ENCODE data around the gene SIL1.

DNA sequence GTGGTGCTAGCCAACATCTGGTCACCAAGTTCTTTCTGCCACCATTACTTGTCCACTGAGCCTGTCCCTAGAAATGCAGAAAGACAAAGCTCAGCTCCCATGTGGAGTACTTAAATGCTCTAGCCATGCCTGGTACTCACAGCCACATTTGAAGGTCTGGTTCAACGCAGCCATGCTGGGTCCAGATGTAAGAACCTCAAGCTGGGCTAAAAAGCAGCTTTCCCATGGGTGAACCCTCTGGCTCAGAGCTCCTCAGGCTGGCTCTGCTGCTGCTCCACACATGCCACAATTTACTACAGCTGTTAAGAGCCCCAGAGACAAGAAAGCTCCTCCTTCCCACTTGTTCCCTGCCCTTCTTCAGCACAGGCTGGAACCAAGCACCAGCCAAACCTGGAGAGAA, 225.9 kb downstream of the SIL1 start:
- TF ChIP-seq, protein P1, sequence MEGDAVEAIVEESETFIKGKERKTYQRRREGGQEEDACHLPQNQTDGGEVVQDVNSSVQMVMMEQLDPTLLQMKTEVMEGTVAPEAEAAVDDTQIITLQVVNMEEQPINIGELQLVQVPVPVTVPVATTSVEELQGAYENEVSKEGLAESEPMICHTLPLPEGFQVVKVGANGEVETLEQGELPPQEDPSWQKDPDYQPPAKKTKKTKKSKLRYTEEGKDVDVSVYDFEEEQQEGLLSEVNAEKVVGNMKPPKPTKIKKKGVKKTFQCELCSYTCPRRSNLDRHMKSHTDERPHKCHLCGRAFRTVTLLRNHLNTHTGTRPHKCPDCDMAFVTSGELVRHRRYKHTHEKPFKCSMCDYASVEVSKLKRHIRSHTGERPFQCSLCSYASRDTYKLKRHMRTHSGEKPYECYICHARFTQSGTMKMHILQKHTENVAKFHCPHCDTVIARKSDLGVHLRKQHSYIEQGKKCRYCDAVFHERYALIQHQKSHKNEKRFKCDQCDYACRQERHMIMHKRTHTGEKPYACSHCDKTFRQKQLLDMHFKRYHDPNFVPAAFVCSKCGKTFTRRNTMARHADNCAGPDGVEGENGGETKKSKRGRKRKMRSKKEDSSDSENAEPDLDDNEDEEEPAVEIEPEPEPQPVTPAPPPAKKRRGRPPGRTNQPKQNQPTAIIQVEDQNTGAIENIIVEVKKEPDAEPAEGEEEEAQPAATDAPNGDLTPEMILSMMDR (IDR thresholded peaks at IDR 0.05; ENCODE audit: control extremely low read depth in 1 of 3, insufficient read depth in 1 of 3, low read depth in 1 of 3, low read length in 3 of 3), result no peak
- no peak for TF ChIP-seq TEAD4 (IDR thresholded peaks at IDR 0.05; ENCODE audit: low read depth, low read length)
- no peak for TF ChIP-seq CHD2 (IDR thresholded peaks at IDR 0.05; ENCODE audit: low read length)
- no peak for TF ChIP-seq CREB1 (IDR thresholded peaks at IDR 0.05)
- TF ChIP-seq SIX5 (IDR thresholded peaks at IDR 0.05; ENCODE audit: low read depth, low read length), result no peak
- TF ChIP-seq SRF (IDR thresholded peaks at IDR 0.05; ENCODE audit: low read depth, low read length), result no peak
- TF ChIP-seq JUND (IDR thresholded peaks at IDR 0.05; ENCODE audit: low read length), result no peak
- TF ChIP-seq SP4 (IDR thresholded peaks at IDR 0.05; ENCODE audit: low read length), result no peak
